GM19395 (cell line): ENCODE data around the gene SLC35E3.
A peak's percentile ranks its signal among the peaks of the same experiment; 100 is the strongest.
"Not testable (repeated sequence)": the region's sequence is repeated elsewhere in the genome, so short reads cannot be mapped to it uniquely, and the experiment has no call there.

Experiments
- ATAC-seq: cut with Tn5 transposase; IDR thresholded peaks from one replicate; pipeline ENCODE4 v1.9.1; 2021; ENCODE audit warnings: mild to moderate bottlenecking, moderate library complexity; ENCODE audit not compliant: unreplicated experiment

The SLC35E3 gene

GRCh38 chr12:68793975-68794652 is 48.1 kb downstream of the SLC35E3 start:
- ATAC-seq: no peak

GRCh38 chr12:68794653-68795251 is 48.8 kb downstream of the SLC35E3 start:
- no peak for ATAC-seq

- ATAC-seq: no peak
Observed at GRCh38 chr12:68796399-68796798, 50.4 kb downstream of the SLC35E3 start.

DNA sequence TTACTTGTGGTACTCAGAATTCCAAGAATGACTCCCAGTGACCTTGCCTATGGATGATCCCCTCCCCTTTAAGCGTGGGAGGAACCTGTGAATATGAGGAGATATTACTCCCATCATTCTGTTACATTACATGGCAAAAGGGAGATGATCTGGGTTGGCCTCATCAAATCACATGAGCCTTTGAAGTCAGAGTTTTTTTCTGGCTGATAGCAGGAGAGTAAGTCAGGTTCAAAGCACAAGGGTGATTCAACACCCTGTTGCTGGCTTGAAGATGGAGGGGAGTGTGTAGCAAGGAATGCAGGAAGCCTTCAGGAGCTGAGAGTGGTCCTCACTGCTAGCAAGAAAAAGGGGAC is 52.9 kb downstream of the SLC35E3 start:
- ATAC-seq: no peak

GRCh38 chr12:68800294-68800693 is 54.3 kb downstream of the SLC35E3 start:
- no peak for ATAC-seq

GRCh38 chr12:68801124-68801523 is 55.1 kb downstream of the SLC35E3 start:
- not testable (repeated sequence) for ATAC-seq

GRCh38 chr12:68802372-68802745 is 56.4 kb downstream of the SLC35E3 start:
- not testable (repeated sequence) for ATAC-seq

GRCh38 chr12:68802911-68803651 is 57.1 kb downstream of the SLC35E3 start:
- ATAC-seq: not testable (repeated sequence)

DNA sequence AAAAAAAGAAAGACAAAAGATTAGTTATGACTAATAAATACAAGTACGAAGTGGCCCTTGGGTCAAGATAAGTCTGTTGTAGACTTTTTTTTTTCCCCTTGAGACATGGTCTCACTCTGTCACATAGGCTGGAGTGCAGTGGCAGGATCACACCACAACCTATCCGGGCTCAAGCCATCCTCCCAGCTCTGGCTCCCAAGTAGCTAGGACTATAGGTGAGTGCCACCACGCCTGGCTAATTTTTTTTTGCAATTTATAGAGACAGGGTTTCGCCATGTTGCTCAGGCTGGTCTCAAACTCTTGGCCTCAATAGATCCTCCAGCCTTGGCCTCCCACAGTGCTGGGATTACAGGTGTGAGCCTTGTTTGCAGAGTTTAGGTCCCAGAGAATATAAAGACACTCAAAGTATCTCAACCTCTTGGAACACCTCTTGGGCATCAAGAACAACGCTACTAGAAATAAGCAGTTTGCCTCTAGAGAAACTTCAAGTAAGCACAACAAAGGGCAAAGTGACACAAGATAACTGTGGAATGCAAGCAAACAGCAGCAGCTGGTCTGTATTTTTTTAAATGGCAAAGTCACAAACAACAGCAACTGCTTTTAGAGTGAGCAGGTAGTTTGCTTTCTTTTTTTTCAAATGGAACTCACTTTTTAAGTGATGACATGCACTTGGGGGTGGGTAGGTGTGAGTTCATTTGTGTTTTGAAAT is 58.1 kb downstream of the SLC35E3 start:
- ATAC-seq: no peak

GRCh38 chr12:68804657-68805591 is 58.9 kb downstream of the SLC35E3 start:
- no peak for ATAC-seq

GRCh38 chr12:68805592-68806120 is 59.7 kb downstream of the SLC35E3 start:
- no peak for ATAC-seq

GRCh38 chr12:68806488-68807237 is 60.7 kb downstream of the SLC35E3 start:
- ATAC-seq: no peak

DNA sequence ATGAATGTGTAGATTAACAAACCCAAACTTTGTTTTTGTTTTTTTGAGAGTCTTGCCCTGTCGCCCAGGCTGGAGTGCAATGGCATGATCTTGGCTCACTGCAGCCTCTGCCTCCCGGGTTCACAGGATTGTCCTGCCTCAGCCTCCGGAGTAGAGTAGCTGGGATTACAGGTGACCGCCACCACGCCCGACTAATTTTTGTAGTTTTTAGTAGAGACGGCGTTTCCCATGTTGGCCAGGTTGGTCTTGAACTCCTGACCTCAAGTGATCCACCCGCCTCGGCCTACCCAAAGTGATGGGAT is 61.2 kb downstream of the SLC35E3 start:
- ATAC-seq: not testable (repeated sequence)

GRCh38 chr12:68807576-68808387 is 61.8 kb downstream of the SLC35E3 start, which contains the start of gene MDM2:
Gene MDM2, plus strand, starts transcription at chr12:68808177. Its CDS starts 301 bp downstream, at chr12:68808478.
- ATAC-seq: peak; percentile 75

DNA sequence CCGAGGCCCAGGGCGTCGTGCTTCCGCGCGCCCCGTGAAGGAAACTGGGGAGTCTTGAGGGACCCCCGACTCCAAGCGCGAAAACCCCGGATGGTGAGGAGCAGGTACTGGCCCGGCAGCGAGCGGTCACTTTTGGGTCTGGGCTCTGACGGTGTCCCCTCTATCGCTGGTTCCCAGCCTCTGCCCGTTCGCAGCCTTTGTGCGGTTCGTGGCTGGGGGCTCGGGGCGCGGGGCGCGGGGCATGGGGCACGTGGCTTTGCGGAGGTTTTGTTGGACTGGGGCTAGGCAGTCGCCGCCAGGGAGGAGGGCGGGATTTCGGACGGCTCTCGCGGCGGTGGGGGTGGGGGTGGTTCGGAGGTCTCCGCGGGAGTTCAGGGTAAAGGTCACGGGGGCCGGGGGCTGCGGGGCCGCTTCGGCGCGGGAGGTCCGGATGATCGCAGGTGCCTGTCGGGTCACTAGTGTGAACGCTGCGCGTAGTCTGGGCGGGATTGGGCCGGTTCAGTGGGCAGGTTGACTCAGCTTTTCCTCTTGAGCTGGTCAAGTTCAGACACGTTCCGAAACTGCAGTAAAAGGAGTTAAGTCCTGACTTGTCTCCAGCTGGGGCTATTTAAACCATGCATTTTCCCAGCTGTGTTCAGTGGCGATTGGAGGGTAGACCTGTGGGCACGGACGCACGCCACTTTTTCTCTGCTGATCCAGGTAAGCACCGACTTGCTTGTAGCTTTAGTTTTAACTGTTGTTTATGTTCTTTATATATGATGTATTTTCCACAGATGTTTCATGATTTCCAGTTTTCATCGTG is 62.6 kb downstream of the SLC35E3 start:
- ATAC-seq: peak; percentile 59

- no peak for ATAC-seq
Observed at GRCh38 chr12:68809190-68810026, 63.4 kb downstream of the SLC35E3 start.

DNA sequence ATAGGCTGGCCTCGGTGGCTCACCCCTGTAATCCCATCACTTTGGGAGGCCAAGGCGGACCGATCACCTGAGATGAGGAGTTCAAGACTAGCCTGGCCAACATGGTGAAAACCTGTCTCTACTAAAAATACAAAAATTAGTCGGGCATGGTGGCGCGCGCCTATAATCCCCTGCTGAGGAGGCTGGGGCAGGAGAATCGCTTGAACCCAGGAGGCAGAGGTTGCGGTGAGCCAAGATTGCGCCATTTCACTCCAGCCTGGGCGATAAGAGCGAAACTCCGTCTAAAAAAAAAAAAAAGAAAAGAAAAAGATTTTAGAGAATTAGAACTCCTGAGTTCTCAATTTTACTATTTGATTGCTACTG is 64.0 kb downstream of the SLC35E3 start:
- ATAC-seq: not testable (repeated sequence)
